Measurements from ENCODE around the gene WDR83.
"Not testable (repeated sequence)": the region's sequence is repeated elsewhere in the genome, so short reads cannot be mapped to it uniquely, and the experiment has no call there.

Gene WDR83

DNA sequence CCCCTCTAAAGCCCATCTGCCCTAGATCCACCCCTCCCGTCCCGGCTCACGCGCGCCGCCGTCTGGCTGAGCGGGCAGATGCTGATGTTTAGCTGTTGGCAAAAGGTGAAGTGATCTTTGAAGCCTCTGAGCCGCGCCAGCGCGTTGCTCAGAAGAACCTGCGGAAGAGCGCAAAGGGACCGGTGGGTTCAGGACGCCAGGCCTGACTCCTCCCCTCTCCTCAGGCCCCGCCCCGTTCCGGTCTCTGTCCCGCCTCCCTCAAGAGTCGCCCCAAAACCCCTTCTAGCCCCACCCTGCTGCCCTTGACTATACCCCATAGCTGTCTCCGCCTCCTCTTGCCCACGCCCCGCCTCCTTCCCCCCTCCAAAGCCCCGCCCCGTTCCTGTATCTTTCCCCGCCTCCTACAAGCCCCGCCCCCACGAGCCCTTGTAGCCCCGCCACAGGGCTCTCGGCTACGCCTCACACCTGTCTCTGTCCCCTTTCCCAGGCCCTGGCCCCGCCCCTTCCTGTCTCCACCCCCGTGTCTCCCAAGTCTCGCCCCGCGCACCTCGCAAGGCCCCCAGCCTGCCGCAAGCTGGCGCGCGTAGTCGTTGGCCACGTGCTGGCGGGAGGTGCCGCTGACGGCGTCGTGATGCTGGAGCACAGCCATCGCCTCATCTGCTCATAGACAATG, 9.6 kb upstream of the WDR83 start:
- DNase-seq = peak in 1 of 2 donors; percentile 54

DNA sequence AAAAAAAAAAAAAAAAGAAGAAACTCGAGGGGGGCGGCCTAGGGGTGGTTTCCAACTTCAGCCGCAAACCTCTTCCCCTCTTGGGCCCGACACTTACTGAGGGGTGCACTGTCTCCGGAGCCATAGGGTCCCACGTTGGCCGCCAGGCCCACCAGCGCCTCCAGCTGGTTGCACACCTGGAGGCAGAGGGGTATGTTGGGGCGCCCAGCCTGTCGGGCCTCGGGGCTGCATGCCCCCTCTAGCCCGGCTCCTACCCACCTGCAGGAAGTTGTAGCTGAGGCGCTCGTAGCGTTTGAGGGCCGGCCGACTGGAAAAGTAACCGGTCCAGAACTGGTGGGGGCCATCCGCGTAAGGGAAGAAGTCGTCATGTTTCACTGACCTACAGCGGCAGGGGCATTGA, 8.6 kb upstream of the WDR83 start:
- DNase-seq = no peak

DNA sequence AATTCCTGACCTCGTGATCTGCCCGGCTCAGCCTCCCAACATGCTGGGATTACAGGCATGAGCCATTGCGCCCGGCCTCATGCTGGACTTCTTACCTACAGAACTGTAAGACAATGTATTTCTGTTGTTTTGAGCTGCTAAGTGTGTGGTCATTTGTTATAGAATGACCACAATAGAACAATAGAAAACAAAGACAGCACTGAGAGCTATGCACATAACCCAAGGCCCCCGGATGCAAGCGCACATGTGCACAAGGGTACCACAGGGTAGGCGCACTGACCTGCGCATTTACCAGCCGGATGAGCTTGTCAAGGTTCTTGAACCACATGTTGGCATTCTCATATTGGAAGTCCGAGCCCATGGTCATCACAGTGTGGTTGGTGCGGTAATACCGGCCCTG, 5.6 kb upstream of the WDR83 start:
- DNase-seq = no peak

DNA sequence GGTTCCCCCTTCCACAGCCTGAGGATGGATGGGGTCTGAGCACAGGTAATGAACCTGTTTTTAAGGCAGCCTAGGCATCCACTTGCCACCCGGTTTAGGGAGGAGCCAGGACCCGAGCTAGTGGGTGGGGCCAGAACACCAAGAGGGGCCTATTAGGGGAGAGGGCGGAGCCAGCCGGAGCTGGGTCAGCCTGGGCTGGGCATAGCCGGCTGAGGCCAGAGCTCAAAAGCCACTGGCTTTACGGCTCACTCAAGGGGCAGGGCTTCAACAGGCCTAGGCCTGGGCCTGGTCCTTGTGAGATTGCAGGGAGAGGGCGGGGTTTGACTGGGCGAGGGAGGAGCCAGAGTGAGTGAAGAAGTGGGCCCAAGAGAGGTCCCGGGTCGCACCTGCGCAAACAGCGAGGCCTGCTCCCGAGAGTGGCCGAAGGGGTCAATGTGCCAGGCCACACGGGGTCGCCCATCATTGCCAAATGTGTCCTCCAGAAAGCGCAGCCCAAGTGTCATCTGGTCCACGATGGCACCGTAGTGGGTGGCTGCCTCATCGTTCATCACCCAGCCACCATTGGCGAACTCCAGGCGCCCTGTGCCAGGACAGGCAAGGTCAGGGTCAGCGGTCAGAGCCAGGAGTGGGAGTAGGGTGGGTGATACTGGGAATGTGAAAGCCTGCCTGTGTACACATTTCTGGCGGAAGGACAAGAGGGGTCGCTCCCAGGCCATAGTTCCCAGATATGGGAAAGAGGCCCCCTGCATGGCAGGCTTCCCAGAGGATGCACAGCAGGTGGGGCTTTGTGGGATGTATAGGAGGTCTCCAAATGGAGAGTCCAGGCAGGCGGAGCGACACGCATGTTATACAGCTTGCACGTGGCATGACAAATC, 2.0 kb upstream of the WDR83 start:
- peak in 1 of 2 donors; percentile 27 for DNase-seq

DNA sequence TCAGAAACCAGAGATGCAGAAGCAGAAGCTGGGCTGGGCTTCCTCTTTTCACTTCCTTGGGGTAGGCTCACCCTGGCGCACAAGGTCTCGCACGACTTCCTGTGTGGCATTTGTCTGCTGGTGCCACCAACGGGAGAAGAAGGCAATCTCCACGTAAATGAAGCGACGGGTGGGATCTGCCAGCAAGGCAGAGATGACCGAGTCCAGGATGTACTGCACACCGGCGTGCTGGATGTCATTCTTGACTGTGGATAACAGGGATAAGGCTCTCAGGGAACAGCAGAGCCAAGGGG, 1.4 kb upstream of the WDR83 start:
- DNase-seq = peak; percentile 57

DNA sequence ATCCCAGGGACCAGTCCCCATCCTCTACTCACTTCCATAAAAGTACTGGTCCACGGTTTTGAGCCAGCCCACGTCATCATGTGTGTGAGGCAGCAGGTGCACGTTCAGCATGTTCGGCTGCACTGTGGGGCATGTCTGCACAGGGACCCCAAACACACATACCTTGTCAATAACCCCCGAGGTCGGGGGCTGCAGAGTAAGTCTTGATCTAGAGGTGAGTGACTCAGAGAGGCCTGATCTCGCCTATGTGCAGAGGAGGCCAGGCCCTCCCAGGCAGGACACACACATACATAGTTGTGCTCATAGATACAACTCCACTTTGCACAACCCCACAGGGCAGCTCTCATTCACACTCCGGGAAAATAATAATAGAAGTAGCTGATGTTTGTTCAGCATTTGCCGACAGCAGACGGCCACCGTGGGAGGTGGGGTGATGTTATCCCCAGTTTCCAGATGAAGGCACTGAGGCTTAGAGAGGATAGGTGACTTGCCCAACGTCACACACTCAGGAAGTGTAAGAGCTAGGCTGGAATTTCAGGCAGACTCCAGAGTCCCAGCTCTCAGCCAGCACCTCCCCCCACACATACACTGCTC, 839 bp upstream of the WDR83 start:
- DNase-seq = peak in 1 of 2 donors; percentile 25

DNA sequence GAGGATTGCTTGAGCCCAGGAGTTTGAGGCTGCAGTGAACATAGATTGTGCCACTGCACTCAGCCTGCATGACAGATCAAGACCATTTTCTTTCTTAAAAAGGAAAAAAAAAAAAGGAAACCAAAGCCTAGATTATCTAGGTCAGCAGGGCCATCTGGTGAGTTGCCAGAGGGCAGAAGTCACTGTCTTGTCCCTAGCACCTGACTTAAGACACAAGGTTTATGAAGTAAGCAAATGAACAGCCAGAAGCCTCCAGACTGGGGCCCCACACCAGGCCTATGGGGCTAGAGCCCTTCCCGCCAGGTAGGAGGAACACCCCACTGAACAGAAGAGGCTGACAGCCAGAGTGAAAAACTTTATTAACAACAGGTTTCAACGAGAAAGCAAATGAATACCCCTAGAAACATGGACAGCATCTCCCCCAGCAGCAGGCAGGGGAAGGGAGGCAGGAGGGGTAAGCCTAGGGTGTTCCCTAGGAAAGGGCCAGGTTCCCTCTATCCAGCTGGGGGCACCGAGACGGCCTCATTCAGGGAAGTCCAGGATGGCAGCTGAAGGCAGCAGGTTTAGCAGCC, 1.2 kb downstream of the WDR83 start:
- DNase-seq = no peak

DNA sequence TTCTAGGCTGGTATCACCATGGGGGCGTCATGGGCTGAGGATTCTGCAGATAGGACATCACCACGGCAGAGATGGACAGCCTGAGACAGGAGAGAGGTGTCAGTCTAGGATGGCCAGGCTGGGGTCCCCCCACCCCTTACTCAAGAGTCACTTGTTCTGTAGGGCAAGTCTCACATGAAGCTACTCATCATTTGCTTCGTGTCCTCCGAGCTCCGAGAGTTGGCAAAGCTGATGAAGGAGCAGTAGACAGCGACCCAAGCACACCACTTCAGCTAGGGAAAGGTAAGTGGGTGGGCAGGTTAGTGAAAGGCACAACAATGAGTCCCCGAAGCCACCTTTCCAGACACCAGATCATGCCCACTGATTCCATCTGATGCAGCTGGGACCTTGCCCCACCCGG, 1.7 kb downstream of the WDR83 start:
- DNase-seq = no peak

DNA sequence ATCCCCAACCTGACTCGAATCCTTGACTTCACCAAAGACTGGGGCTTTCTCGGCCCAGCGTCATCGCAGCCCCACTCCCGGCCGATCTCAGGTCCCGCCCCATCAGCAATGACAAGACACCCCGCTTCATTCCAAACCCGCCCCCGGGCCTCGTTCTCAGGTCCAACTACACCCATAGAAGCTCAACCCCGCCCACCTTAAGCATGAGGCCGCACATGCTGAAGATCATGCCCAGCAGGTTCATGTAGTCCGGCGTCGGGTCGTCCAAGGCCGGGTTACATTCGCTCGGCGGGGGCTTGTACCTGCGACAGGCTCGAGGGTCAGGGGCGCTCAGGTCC, 2.3 kb downstream of the WDR83 start:
- DNase-seq = peak; percentile 68 to 76

DNA sequence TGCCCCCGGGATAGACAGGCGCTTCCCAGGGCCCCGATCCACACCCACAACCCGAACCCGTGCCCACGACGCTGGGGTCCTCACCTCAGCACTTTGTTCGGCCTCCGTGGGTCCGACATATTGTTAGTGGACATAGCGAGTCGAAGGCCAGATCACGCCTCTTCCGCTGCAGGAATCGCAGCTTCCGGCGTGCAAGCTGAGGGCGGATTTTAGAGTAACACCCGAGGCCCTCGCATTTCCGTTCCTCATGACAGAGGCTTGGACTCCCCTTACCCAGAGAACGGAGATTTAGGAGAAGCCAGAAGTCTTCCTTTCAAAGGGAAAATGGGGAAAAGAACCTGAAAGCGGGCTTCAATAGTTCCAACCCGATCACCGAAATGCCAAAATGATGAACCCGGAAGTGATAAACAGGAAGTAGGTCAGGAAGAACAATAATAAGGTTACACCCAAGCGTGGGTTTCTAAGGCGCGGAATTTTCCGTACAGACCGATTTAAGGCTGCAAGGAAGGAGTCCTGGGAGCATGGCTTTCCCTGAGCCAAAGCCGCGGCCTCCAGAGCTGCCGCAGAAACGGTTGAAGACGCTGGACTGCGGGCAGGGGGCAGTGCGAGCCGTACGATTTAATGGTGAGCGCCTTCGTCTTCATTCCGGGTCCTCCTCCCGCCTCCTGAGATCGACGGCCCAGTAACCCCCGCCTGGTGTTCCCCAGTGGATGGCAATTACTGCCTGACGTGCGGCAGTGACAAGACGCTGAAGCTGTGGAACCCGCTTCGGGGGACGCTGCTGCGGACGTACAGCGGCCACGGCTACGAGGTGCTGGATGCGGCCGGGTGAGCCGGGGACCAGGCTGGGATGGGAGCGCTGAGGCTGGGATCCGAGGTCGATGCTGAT, 2.9 kb downstream of the WDR83 start:
- DNase-seq = peak; percentile 75 to 80

DNA sequence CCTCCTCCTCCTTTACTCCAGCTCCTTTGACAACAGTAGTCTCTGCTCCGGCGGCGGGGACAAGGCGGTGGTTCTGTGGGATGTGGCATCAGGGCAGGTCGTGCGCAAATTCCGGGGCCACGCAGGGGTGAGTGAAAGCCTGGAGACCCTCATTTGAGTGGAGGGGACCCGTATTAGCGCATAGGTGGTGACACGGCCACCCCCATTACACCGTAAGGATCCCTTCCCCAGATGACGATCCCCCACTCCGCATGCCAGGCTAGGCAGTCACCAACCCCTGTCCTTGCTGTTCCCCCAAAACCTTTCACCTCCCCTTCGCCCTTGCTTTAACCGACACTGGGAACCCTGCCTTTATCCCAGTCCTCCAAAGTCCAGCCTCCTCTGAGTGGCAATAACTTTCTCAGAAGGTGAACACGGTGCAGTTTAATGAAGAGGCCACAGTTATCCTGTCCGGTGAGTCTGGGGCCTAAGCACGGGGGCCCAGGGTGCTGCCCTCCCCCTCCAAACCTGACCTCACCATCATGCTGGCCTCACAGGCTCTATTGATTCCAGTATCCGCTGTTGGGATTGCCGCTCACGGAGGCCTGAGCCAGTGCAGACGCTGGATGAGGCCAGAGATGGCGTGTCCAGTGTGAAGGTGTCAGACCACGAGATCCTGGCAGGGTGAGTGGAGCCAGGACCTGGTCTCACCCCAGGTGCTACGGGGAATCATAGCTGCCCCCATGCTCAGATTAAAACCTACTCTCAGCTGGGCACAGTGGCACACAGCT, 3.7 kb downstream of the WDR83 start:
- DNase-seq = no peak

DNA sequence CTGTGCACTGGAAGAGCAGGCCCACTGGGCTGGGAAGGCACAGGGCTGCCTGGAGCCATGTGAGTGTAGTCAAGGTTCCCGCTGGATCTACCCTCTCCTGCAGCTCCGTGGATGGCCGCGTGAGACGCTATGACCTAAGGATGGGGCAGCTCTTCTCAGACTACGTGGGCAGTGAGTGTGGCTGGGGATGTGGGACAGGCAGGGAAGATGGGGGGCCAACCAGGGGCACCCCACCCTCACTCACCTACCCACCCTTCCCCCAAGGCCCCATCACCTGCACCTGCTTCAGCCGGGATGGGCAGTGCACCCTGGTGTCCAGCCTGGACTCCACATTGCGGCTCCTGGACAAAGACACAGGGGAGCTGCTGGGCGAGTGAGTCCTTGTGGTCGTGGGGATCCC, 6.1 kb downstream of the WDR83 start:
- no peak for DNase-seq

DNA sequence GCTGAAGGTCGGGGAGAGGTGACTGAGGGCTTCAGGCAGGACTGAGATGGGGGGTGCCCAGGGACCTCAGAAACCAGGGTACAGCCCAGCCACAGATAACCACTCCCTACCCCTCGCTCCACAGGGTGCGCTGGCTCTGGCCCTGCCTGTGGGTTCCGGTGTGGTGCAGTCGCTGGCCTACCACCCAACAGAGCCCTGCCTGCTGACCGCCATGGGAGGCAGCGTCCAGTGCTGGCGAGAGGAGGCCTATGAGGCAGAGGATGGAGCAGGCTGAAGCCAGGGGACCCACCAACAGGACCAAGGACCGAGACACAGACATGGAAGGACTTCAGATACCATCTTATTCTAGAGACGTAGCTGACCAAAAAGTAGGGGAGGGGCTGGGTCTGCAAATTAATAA, 8.8 kb downstream of the WDR83 start:
- DNase-seq = no peak

DNA sequence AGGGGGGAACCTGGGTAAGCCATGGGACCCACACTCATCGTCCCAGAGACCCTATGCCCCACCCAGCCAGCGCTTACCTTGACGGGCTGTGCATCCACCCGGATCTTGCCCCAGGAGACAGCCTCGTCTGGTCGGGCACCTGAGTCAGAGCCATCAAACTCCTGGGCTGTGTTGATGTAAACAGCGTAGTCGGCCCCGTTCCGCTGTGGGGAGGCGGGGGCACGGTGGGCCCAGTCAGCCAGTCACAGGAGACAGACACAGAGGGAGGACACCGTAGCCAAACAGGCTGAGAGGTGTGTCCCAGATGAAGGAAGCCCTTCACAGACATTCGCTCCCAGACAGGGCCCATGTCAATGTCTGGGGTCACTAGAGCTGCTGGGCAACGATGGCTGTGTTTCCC, 9.3 kb downstream of the WDR83 start:
- DNase-seq = no peak

DNA sequence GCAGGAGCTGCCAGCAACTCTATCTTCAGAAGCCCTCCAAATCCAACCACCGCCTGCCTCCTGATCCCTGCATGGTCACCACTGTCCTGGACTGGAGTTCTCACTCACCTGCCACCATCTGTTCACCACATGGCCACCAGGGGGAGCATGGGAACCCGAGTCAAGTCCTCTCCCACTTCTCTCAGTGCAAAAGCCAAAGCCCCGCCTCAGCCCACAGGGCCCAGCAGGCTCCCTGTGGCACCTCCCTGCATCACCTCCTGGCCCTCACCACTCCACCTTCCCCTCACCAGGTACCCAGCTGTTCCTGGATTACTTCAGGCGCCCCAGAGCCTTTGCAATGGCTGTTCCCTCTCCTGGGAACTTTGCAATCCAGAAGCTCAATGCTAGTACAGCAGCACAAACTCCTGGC, 9.8 kb downstream of the WDR83 start:
- DNase-seq = peak; percentile 95

DNA sequence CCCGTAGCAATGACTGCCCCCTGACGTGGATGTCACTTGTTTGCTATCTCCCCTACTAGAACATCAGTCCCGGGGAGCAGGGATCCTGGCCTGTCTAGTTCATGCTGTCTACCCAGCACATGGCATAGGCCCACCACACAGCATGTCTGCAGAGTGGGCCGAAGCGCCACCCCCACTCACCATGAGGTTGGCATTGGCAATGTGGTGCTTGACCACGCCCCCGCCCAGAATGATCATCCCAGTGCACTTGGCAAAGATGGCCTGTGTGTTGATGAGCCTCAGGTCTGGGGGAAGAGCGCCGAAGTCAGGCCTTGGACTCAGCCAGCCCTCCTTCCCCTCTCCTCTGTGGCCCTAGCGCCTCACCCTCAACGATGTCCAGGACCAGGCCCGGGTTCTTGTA, 10.3 kb downstream of the WDR83 start:
- DNase-seq = no peak

DNA sequence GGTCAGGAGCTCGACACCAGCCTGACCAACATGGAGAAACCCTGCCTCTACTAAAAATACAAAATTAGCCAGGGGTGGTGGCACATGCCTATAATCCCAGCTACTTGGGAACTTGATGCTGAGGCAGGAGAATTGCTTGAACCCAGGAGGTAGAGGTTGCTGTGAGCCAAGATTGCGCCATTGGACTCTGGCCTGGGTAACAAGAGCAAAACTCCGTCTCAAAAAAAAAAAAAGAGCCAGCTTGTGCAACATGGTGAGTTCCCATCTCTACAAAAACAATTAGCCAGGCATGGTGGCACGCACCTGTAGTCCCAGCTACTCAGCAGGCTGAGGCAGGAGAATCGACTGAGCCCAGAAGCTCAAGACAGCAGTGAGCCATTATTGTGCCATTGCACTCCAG, 11.4 kb downstream of the WDR83 start:
- not testable (repeated sequence) for DNase-seq

DNA sequence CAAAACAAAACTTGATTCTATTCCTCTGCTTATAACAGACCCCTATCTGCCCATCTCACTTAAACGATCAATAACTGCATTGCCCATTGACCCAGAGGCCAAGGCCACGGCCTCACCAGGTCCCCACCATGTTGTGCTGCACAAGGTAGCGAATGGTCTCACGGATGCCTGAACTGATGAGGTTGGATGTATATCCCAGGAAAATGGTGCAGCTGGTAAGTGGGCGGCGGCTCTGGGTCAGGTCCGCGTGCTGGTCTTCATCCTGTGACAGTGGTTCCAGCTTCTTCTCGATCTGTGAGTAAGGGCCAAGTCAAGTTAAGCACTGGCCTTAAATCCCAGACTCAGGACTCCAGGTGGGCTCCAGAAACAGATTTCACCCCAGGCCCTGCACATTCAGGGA, 13.4 kb downstream of the WDR83 start:
- DNase-seq = no peak

DNA sequence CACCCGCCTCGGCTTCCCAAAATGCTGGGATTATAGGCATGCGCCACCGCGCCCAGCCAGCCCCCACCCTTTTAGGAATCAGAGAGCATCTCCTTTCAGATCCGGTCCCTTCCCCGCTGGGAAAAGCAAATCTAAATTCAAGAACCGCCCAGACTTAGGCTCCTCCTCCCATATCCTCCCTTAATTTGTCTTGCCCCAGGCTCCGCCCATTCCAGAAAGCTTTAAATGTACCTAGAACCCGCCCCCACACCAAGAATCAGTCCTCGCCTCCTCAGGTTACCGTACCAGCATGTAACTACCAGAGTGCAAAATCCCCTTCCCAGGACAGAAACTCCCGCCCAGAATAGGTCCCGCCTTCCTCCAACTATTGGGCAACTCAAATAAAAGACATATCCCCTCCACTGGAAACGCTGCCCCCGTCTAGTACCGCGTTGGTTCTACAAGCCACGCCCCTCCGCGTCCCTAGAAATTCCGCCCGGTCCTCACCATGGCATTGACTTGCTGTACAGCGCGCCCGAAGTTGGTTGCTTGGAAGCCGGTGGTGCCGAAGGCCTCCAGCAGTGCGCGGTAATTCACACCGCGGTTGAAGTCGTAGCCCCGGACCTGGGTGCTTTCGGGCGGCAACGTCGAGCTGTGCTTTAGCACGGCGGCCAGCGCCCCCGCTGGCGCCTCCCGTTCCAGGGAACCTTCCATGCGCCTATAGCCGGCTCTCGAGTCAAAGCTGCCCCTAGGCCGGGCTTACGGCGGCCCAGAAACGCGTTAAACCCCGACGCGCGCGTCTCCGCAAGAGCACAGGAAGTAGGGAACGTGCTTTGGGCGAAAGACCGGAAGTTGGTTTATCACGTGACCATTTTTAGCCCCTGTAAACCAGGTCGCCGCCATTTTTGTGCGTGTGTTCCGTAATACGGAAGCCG, 14.7 kb downstream of the WDR83 start, which contains the start of gene DHPS:
TSS of gene DHPS (minus strand) at position 807 of the 914 bp plus-strand sequence. CDS start at position 693, 114 bp downstream.
- DNase-seq = peak; percentile 89 to 90

DNA sequence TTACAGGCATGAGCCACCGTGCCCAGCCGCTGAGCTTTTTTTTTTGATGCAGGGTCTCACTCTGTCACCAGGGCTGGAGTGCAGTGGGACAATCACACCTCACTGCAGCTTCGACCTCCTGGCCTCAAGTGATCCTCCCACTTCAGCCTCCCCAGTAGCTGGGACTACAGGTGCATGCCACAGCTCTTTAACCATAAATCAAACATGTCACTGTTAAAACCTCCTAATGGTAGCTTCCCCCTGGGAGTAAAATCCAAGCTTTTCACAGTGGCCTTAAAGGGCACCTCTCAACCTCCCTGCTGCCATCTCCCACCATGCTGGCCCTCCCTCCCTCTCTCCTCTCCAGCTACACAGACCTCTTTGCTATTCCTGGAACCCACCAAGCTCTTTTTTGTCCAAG, 19.2 kb downstream of the WDR83 start:
- DNase-seq = no peak
